Uterus (tissue), 2 donors: ENCODE results near the gene SLC66A1.

Source experiments
- POLR2A ChIP-seq, 2 donors: fragments of 450-650 bp; IDR thresholded peaks; one replicate each; pipeline ENCODE4 v1.6.1; 2016; ENCODE audit warnings: antibody characterized with exemption in 2 of 2, mild to moderate bottlenecking in 1 of 2, moderate library complexity in 1 of 2
- TF ChIP-seq, protein P1 (sequence below), 4 experiments: fragments of 200-600 bp in 2 of 4; fragments of 450-650 bp in 2 of 4; sonication (generic) in 2 of 4; IDR thresholded peaks; one replicate each; pipeline ENCODE4 v1.5.1; 2016 to 2019; ENCODE audit warnings: antibody characterized with exemption in 4 of 4, mild to moderate bottlenecking in 2 of 4, moderate library complexity in 1 of 4

DNA sequence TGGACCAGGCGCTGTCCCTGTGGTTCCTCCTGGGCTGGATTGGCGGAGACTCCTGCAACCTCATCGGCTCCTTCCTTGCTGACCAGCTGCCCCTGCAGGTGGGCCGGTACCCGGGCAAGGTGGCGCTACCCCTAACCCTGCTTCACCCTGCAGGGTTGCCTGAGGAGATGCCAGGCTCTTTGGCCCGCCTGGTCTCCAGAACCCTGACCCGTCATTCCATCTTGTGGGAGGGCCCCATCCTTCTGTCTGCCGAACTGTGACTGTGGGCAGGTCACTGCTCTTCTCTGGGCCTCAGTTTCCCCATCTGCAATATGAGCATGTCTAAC is 12.5 kb downstream of the SLC66A1 start:
- TF ChIP-seq, protein P1, sequence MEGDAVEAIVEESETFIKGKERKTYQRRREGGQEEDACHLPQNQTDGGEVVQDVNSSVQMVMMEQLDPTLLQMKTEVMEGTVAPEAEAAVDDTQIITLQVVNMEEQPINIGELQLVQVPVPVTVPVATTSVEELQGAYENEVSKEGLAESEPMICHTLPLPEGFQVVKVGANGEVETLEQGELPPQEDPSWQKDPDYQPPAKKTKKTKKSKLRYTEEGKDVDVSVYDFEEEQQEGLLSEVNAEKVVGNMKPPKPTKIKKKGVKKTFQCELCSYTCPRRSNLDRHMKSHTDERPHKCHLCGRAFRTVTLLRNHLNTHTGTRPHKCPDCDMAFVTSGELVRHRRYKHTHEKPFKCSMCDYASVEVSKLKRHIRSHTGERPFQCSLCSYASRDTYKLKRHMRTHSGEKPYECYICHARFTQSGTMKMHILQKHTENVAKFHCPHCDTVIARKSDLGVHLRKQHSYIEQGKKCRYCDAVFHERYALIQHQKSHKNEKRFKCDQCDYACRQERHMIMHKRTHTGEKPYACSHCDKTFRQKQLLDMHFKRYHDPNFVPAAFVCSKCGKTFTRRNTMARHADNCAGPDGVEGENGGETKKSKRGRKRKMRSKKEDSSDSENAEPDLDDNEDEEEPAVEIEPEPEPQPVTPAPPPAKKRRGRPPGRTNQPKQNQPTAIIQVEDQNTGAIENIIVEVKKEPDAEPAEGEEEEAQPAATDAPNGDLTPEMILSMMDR (IDR thresholded peaks at IDR 0.05) = no peak
- peak in 1 of 2 donors; percentile 10 for TF ChIP-seq POLR2A (IDR thresholded peaks at IDR 0.05)
